Upper lobe of left lung (tissue), 4 donors: ENCODE data around the gene IRF2BPL.

ENCODE experiments used
- CTCF ChIP-seq, 6 experiments: fragments of 450-650 bp in 4 of 6; fragments of 200-600 bp in 2 of 6; sonication (generic) in 2 of 6; IDR thresholded peaks; one replicate each; pipeline ENCODE4 v1.5.1; 2016 to 2019; ENCODE audit warnings: antibody characterized with exemption in 6 of 6
- POLR2A ChIP-seq, 4 donors: fragments of 450-650 bp; IDR thresholded peaks; one replicate each; pipeline ENCODE4 v1.5.1; 2016 to 2017; ENCODE audit warnings: antibody characterized with exemption in 4 of 4, mild to moderate bottlenecking in 2 of 4

GRCh38 chr14:77064521-77065178, 36.1 kb upstream of the IRF2BPL start:
- TF ChIP-seq CTCF (IDR thresholded peaks at IDR 0.05): no peak
- no peak for TF ChIP-seq POLR2A (IDR thresholded peaks at IDR 0.05)
